Astrocyte (in vitro differentiated cells and primary cell): Measurements from ENCODE around the gene PCDH12. TPM values are rescaled to one million over a fixed set of nuclear protein-coding genes. Genes with fewer than 3 reads are reported as not detected.

Source experiments
- DNase-seq: peaks from one replicate; pipeline ENCODE4 v3.0.0-alpha.2; 2010; ENCODE audit warnings: low read depth
- FAIRE-seq: peaks from 2 replicates; lab custom pipeline; 2011; peaks lifted over from hg19 to GRCh38; lab: Jason Lieb, UNC
- H2AFZ ChIP-seq: 2 replicates; pipeline ENCODE4 v1.6.0; 2012; ENCODE audit warnings: low read depth, low read length, inconsistent platforms
- H3K27ac ChIP-seq: 2 replicates; pipeline ENCODE4 v1.5.1; 2011; ENCODE audit warnings: low read depth, low read length, inconsistent platforms
- H3K27me3 ChIP-seq: 2 replicates; pipeline ENCODE4 v1.6.0; 2011; ENCODE audit warnings: low read length, inconsistent platforms; ENCODE audit not compliant: insufficient read depth
- H3K36me3 ChIP-seq: 2 replicates; pipeline ENCODE4 v1.5.1; 2011; ENCODE audit warnings: low read length, inconsistent platforms; ENCODE audit not compliant: insufficient read depth
- H3K4me1 ChIP-seq: 2 replicates; pipeline ENCODE4 v1.5.1; 2011; ENCODE audit warnings: low read length, inconsistent platforms; ENCODE audit not compliant: insufficient read depth
- H3K4me2 ChIP-seq: 2 replicates; pipeline ENCODE4 v1.6.0; 2012; ENCODE audit warnings: low read length, inconsistent platforms
- H3K4me3 ChIP-seq: 2 replicates; pipeline ENCODE4 v1.5.1; 2011; ENCODE audit warnings: low read depth, mild to moderate bottlenecking, low read length, inconsistent platforms; ENCODE audit not compliant: insufficient read depth
- H3K79me2 ChIP-seq: 2 replicates; pipeline ENCODE4 v1.6.0; 2012; ENCODE audit warnings: mild to moderate bottlenecking, low read length, inconsistent platforms; ENCODE audit not compliant: insufficient read depth
- H3K9ac ChIP-seq: 2 replicates; pipeline ENCODE4 v1.6.0; 2012; ENCODE audit warnings: mild to moderate bottlenecking, low read length, inconsistent platforms
- H3K9me3 ChIP-seq: 2 replicates; pipeline ENCODE4 v1.5.1; 2012; ENCODE audit warnings: low read depth, mild to moderate bottlenecking, low read length, inconsistent platforms; ENCODE audit not compliant: insufficient read depth
- H4K20me1 ChIP-seq: 2 replicates; pipeline ENCODE4 v1.6.0; 2012; ENCODE audit warnings: low read length, inconsistent platforms; ENCODE audit not compliant: insufficient read depth
- H3K27ac Mint-ChIP-seq: one replicate; pipeline ENCODE4 v1.8.0; 2021; ENCODE audit warnings: mild to moderate bottlenecking, mixed read lengths; ENCODE audit not compliant: unreplicated experiment
- H3K27me3 Mint-ChIP-seq: one replicate; pipeline ENCODE4 v1.8.0; 2021; ENCODE audit warnings: low read depth, mixed read lengths; ENCODE audit not compliant: unreplicated experiment
- H3K36me3 Mint-ChIP-seq: one replicate; pipeline ENCODE4 v1.8.0; 2021; ENCODE audit warnings: low read depth, mixed read lengths; ENCODE audit not compliant: unreplicated experiment
- H3K4me1 Mint-ChIP-seq: one replicate; pipeline ENCODE4 v1.8.0; 2021; ENCODE audit warnings: low read depth, mixed read lengths; ENCODE audit not compliant: unreplicated experiment
- H3K4me3 Mint-ChIP-seq: one replicate; pipeline ENCODE4 v1.8.0; 2021; ENCODE audit warnings: mild to moderate bottlenecking, moderate library complexity, mixed read lengths; ENCODE audit not compliant: unreplicated experiment
- H3K9me3 Mint-ChIP-seq: one replicate; pipeline ENCODE4 v1.8.0; 2021; ENCODE audit warnings: mild to moderate bottlenecking, mixed read lengths; ENCODE audit not compliant: unreplicated experiment
- EZH2 ChIP-seq: IDR thresholded peaks from 2 replicates; pipeline ENCODE4 v1.6.1; 2012; ENCODE audit warnings: mild to moderate bottlenecking, low read length, inconsistent platforms; ENCODE audit not compliant: insufficient read depth
- total RNA-seq: library from RNA; stranded (reverse); gene quantifications from 2 replicates; pipeline ENCODE4 v1.2.1, GENCODE V29; 2021
- TF ChIP-seq, protein P1 (sequence below): IDR thresholded peaks from 2 replicates; pipeline ENCODE4 v1.5.1; 2011; ENCODE audit warnings: low read depth, mild to moderate bottlenecking, inconsistent platforms, low read length, moderate library complexity; ENCODE audit not compliant: insufficient read depth

Gene PCDH12
- total RNA-seq, 1 donor from 2014 or later = 0.02 TPM

DNA sequence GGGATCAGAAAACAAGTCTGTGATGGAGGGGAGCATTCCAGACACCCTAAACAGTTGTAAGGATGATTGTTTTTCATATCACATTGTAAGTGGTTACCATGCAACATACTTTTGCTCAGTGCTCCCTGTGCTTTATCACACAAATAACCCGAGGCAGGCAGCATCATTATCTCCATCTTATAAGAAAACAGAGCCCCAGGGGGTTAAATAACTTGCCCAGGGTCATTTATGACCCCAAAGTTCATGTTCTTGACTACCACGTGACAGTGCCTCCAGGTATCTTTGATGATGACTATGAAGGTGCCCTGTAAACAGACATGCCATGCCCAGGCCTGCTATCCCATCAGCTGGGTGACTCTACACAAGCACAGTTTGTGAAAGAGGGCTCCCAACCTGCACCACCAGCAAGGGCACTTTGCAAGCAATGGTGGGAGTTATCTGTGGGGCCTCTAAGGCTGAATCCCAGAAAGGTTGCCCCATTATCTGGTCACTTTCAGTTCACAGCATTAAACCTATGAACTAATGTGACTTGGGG lies 45.3 kb upstream of the PCDH12 start:
- DNase-seq (no peak), FAIRE-seq (no peak)
- Mint-ChIP-seq H3K4me3 (no peak overlapping the region), H3K27ac (no peak overlapping the region), H3K27me3 (no peaks in the 10 kb centered on the region), H3K9me3 (no peaks in the 10 kb centered on the region), H3K4me1 (peaks cover 3% of the 10 kb centered on the region), H3K36me3 (peaks cover 29% of the 10 kb centered on the region)
- H2AFZ ChIP-seq = no peak overlapping the region
- no peaks in the 10 kb centered on the region for H4K20me1 ChIP-seq
- TF ChIP-seq, protein P1, sequence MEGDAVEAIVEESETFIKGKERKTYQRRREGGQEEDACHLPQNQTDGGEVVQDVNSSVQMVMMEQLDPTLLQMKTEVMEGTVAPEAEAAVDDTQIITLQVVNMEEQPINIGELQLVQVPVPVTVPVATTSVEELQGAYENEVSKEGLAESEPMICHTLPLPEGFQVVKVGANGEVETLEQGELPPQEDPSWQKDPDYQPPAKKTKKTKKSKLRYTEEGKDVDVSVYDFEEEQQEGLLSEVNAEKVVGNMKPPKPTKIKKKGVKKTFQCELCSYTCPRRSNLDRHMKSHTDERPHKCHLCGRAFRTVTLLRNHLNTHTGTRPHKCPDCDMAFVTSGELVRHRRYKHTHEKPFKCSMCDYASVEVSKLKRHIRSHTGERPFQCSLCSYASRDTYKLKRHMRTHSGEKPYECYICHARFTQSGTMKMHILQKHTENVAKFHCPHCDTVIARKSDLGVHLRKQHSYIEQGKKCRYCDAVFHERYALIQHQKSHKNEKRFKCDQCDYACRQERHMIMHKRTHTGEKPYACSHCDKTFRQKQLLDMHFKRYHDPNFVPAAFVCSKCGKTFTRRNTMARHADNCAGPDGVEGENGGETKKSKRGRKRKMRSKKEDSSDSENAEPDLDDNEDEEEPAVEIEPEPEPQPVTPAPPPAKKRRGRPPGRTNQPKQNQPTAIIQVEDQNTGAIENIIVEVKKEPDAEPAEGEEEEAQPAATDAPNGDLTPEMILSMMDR = no peak
- no peak for TF ChIP-seq EZH2
- no peak overlapping the region for H3K27ac ChIP-seq
- no peak overlapping the region for H3K4me3 ChIP-seq
- no peak overlapping the region for H3K4me2 ChIP-seq
- H3K9ac ChIP-seq = no peak overlapping the region
- H3K9me3 ChIP-seq = no peaks in the 10 kb centered on the region
- no peaks in the 10 kb centered on the region for H3K4me1 ChIP-seq
- no peaks in the 10 kb centered on the region for H3K79me2 ChIP-seq
- H3K27me3 ChIP-seq = no peaks in the 10 kb centered on the region
- peaks cover 26% of the 10 kb centered on the region for H3K36me3 ChIP-seq

DNA sequence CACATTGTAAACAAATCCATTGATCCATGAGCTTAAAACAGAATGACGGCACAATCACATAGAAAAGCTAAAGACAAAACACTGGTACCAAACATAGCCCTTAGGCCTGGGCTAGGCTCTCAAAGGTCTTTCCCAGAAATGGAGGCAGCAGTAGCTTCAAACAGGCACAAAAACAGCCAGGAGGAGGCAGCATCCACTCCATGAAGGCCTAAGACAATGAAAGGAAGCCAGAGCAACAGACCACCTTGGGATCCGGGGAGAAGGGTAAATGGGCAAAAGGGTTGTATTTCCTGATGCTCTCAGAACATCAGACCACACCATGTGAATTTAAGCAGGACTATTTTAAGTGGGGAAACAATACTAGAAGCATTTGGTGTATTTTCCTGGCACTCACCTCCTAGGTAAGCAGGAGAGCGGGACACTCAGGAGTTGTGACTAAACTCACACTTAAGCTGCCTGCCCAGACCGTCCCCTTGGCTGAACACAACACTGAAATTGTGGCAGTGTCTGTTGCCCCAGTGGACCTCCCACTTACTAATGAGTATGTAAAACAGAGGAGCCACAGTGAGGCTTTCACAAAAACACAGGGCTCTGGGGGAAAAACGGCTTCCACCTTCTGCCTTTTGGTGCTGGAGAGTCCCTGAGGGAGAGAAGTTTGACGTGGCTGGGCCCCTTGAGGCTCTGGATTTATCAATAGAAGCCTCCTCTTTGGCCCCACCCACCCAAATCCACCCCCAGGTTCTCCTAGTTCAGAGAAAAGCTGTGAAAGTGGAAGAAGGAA lies 42.9 kb upstream of the PCDH12 start:
- H3K79me2 ChIP-seq = no peaks in the 10 kb centered on the region
- no peak overlapping the region for H3K27ac ChIP-seq
- Mint-ChIP-seq H3K4me3 (no peak overlapping the region), H3K4me1 (peaks cover 3% of the 10 kb centered on the region), H3K27me3 (no peaks in the 10 kb centered on the region), H3K36me3 (peaks cover 21% of the 10 kb centered on the region), H3K9me3 (no peaks in the 10 kb centered on the region), H3K27ac (no peak overlapping the region)
- H3K4me3 ChIP-seq = no peak overlapping the region
- TF ChIP-seq, protein P1 = peak; percentile 28
- no peak for TF ChIP-seq EZH2
- no peak overlapping the region for H3K9ac ChIP-seq
- H3K27me3 ChIP-seq = no peaks in the 10 kb centered on the region
- H3K36me3 ChIP-seq = peaks cover 24% of the 10 kb centered on the region
- DNase-seq (no peak), FAIRE-seq (no peak)
- H3K4me2 ChIP-seq = no peak overlapping the region
- H4K20me1 ChIP-seq = peaks cover 3% of the 10 kb centered on the region
- H2AFZ ChIP-seq = no peak overlapping the region
- no peaks in the 10 kb centered on the region for H3K4me1 ChIP-seq
- no peaks in the 10 kb centered on the region for H3K9me3 ChIP-seq

DNA sequence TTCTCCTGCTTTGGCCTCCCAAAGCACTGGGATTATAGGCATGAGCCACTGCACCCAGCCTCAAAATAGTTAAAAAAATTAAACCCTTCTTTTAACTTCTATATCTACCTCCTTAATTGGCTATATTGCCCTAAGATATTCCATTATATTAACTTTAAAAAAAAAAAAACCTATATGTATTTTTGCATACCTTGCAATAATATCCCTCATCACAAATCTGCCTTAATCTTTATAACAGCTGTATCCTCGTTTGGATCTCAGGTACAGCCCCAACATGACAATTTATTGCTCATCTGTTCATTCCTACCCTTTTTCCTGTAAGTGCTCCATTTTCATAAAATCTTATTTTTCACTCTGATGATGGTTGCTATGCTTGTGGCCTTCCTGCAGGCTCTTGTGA lies 42.2 kb upstream of the PCDH12 start:
- Histone ChIP-seq H2AFZ (no peak overlapping the region), H3K36me3 (peaks cover 26% of the 10 kb centered on the region), H3K27ac (no peak overlapping the region), H3K4me1 (no peaks in the 10 kb centered on the region), H4K20me1 (peaks cover 3% of the 10 kb centered on the region), H3K79me2 (no peaks in the 10 kb centered on the region), H3K27me3 (no peaks in the 10 kb centered on the region), H3K9ac (no peak overlapping the region), H3K9me3 (no peaks in the 10 kb centered on the region), H3K4me2 (no peak overlapping the region), H3K4me3 (no peak overlapping the region)
- H3K4me1 Mint-ChIP-seq = peaks cover 3% of the 10 kb centered on the region
- H3K4me3 Mint-ChIP-seq = no peak overlapping the region
- DNase-seq = no peak
- no peak for FAIRE-seq
- no peak overlapping the region for H3K27ac Mint-ChIP-seq
- peaks cover 17% of the 10 kb centered on the region for H3K36me3 Mint-ChIP-seq
- H3K9me3 Mint-ChIP-seq = no peaks in the 10 kb centered on the region
- no peaks in the 10 kb centered on the region for H3K27me3 Mint-ChIP-seq
- TF ChIP-seq, protein P1 = no peak
- no peak for TF ChIP-seq EZH2
